IMR-90 (cell line): Measurements from ENCODE around the gene TRIM17. TPM values are rescaled to one million over a fixed set of nuclear protein-coding genes. Genes with fewer than 3 reads are reported as not detected.

Experiments
- ATAC-seq: fragments of 200-7000 bp; cut with Tn5 transposase; 2 replicates; pipeline ENCODE4 v1.9.1; 2020; ENCODE audit warnings: low read depth, mild to moderate bottlenecking, moderate library complexity
- BruUV-seq: library from RNA; stranded (reverse); fragments of 400-500 nt; replicated peaks from 2 replicates; lab custom pipeline; 2021; lab: Mats Ljungman, UMichigan
- CTCF ChIA-PET: fragments of 300-600 bp; formaldehyde crosslinking; extraction: SDS; loops from one replicate; lab custom pipeline; 2021; ENCODE audit warnings: antibody characterized with exemption; lab: Yijun Ruan, JAX
- POLR2A ChIA-PET: fragments of 300-600 bp; sonication (Branson Sonifier 250); formaldehyde crosslinking; loops from one replicate; lab custom pipeline; 2022; ENCODE audit warnings: antibody characterized with exemption; ENCODE audit not compliant: unreplicated experiment; lab: Charles Lee
- DNase-seq: peaks from one replicate; pipeline ENCODE4 v3.0.0; 2013
- H2AFZ ChIP-seq: replicated peaks from 2 replicates; pipeline ENCODE3; 2013; ENCODE audit warnings: low read length, mild to moderate bottlenecking; ENCODE audit not compliant: poor library complexity
- H2AK5ac ChIP-seq: 2 replicates; pipeline ENCODE4 v1.6.1; 2013; ENCODE audit warnings: low read depth, low read length, inconsistent platforms
- H2AK9ac ChIP-seq: replicated peaks from 2 replicates; pipeline ENCODE3; 2013; ENCODE audit warnings: mild to moderate bottlenecking, low read depth, low read length, moderate library complexity; ENCODE audit not compliant: poor library complexity
- H2BK120ac ChIP-seq: 2 replicates; pipeline ENCODE4 v1.6.1; 2013; ENCODE audit warnings: low read depth, low read length, inconsistent platforms
- H2BK15ac ChIP-seq: 3 replicates; pipeline ENCODE4 v1.6.1; 2013; ENCODE audit warnings: low read depth, low read length, inconsistent platforms
- H2BK20ac ChIP-seq: 2 replicates; pipeline ENCODE4 v1.6.1; 2013; ENCODE audit warnings: low read depth, mild to moderate bottlenecking, inconsistent platforms, low read length, moderate library complexity
- H2BK5ac ChIP-seq: 2 replicates; pipeline ENCODE4 v1.6.1; 2013; ENCODE audit warnings: mild to moderate bottlenecking, low read depth, low read length, inconsistent platforms; ENCODE audit not compliant: poor library complexity, severe bottlenecking
- H3K14ac ChIP-seq: replicated peaks from 2 replicates; pipeline ENCODE4 v1.6.1; 2013; ENCODE audit warnings: low read depth, low read length, inconsistent platforms
- H3K18ac ChIP-seq: 2 replicates; pipeline ENCODE4 v1.6.1; 2013; ENCODE audit warnings: low read depth, low read length, control low read depth
- H3K23ac ChIP-seq: 2 replicates; pipeline ENCODE4 v1.6.1; 2013; ENCODE audit warnings: low read depth, low read length, inconsistent platforms
- H3K27ac ChIP-seq: 2 replicates; pipeline ENCODE4 v1.5.1; 2013; ENCODE audit warnings: mild to moderate bottlenecking, control low read depth, low read length; ENCODE audit not compliant: insufficient read depth
- H3K27me3 ChIP-seq: 2 replicates; pipeline ENCODE4 v1.6.1; 2013; ENCODE audit warnings: low read length; ENCODE audit not compliant: control insufficient read depth, insufficient read depth
- H3K36me3 ChIP-seq: 2 replicates; pipeline ENCODE4 v1.6.1; 2013; ENCODE audit warnings: low read length, mixed read lengths; ENCODE audit not compliant: control insufficient read depth, insufficient read depth
- H3K4ac ChIP-seq: 2 replicates; pipeline ENCODE4 v1.6.1; 2013; ENCODE audit warnings: low read depth, low read length, inconsistent platforms
- H3K4me1 ChIP-seq: 2 replicates; pipeline ENCODE4 v1.6.1; 2013; ENCODE audit warnings: low read length, mixed read lengths; ENCODE audit not compliant: control insufficient read depth, insufficient read depth
- H3K4me2 ChIP-seq: 2 replicates; pipeline ENCODE4 v1.6.1; 2013; ENCODE audit warnings: low read depth, mild to moderate bottlenecking, control low read depth, low read length, moderate library complexity
- H3K4me3 ChIP-seq: 2 replicates; pipeline ENCODE4 v1.5.1; 2013; ENCODE audit warnings: low read depth, mild to moderate bottlenecking, control low read depth, low read length, moderate library complexity; ENCODE audit not compliant: insufficient read depth
- H3K56ac ChIP-seq: 2 replicates; pipeline ENCODE4 v1.6.1; 2013; ENCODE audit warnings: low read length, inconsistent platforms; ENCODE audit not compliant: insufficient read depth; ENCODE audit errors: extremely low read depth
- H3K79me1 ChIP-seq, 2 experiments: 2 replicates each; pipeline ENCODE4 v1.6.1; 2013; ENCODE audit warnings: low read length in 2 of 2, inconsistent platforms in 1 of 2, low read depth in 1 of 2
- H3K9ac ChIP-seq: 2 replicates; pipeline ENCODE4 v1.6.1; 2013; ENCODE audit warnings: low read depth, low read length, control low read depth
- H3K9me1 ChIP-seq: 2 replicates; pipeline ENCODE4 v1.6.1; 2013; ENCODE audit warnings: low read length, inconsistent platforms; ENCODE audit not compliant: insufficient read depth
- H3K9me3 ChIP-seq: 2 replicates; pipeline ENCODE4 v1.6.1; 2013; ENCODE audit warnings: low read length; ENCODE audit not compliant: control insufficient read depth, insufficient read depth
- H4K20me1 ChIP-seq: 2 replicates; pipeline ENCODE4 v1.6.1; 2013; ENCODE audit warnings: low read length, inconsistent platforms; ENCODE audit not compliant: insufficient read depth
- H4K5ac ChIP-seq: 2 replicates; pipeline ENCODE4 v1.6.1; 2013; ENCODE audit warnings: mild to moderate bottlenecking, low read depth, low read length, control low read depth
- H4K8ac ChIP-seq, 2 experiments: 2 replicates each; pipeline ENCODE4 v1.6.1; 2013; ENCODE audit warnings: low read depth in 2 of 2, low read length in 2 of 2, control low read depth in 1 of 2, inconsistent platforms in 1 of 2
- H4K91ac ChIP-seq: 2 replicates; pipeline ENCODE4 v1.6.1; 2013; ENCODE audit warnings: low read depth, low read length, inconsistent platforms; ENCODE audit not compliant: insufficient read depth
- BHLHE40 ChIP-seq: fragments of 150-350 bp; IDR thresholded peaks from 2 replicates; pipeline ENCODE4 v1.6.1; 2016; ENCODE audit warnings: mild to moderate bottlenecking, low read depth, low read length
- CEBPB ChIP-seq: IDR thresholded peaks from 2 replicates; pipeline ENCODE4 v1.6.1; 2012; ENCODE audit warnings: low read depth, low read length, improper control_type of control experiment
- CHD1 ChIP-seq: IDR thresholded peaks from 2 replicates; pipeline ENCODE4 v1.6.1; 2012; ENCODE audit warnings: low read depth, low read length, improper control_type of control experiment
- CTCF ChIP-seq: conservative IDR thresholded peaks from 2 replicates; pipeline ENCODE4 v1.5.1; 2012; ENCODE audit warnings: mild to moderate bottlenecking, low read depth, low read length, improper control_type of control experiment
- FOS ChIP-seq: fragments of 150-350 bp; IDR thresholded peaks from 2 replicates; pipeline ENCODE4 v1.6.1; 2016; ENCODE audit warnings: low read depth, low read length
- MAFK ChIP-seq: IDR thresholded peaks from 2 replicates; pipeline ENCODE4 v1.6.1; 2012; ENCODE audit warnings: low read depth, low read length, improper control_type of control experiment
- MXI1 ChIP-seq: IDR thresholded peaks from 2 replicates; pipeline ENCODE4 v1.6.1; 2012; ENCODE audit warnings: low read depth, mild to moderate bottlenecking, low read length, moderate library complexity, borderline replicate concordance
- NFE2L2 ChIP-seq: fragments of 150-350 bp; IDR thresholded peaks from 2 replicates; pipeline ENCODE4 v1.6.1; 2016; ENCODE audit warnings: low read depth, mild to moderate bottlenecking, low read length
- POLR2A ChIP-seq: IDR thresholded peaks from 2 replicates; pipeline ENCODE4 v1.6.1; 2012; ENCODE audit warnings: mild to moderate bottlenecking, low read depth, low read length
- RAD21 ChIP-seq: IDR thresholded peaks from 2 replicates; pipeline ENCODE4 v1.6.1; 2012; ENCODE audit warnings: low read length, improper control_type of control experiment
- RCOR1 ChIP-seq: IDR thresholded peaks from 2 replicates; pipeline ENCODE4 v1.6.1; 2012; ENCODE audit warnings: mild to moderate bottlenecking, low read length, improper control_type of control experiment; ENCODE audit not compliant: insufficient replicate concordance
- RFX5 ChIP-seq: IDR thresholded peaks from 2 replicates; pipeline ENCODE4 v1.8.0; 2012; ENCODE audit warnings: low read depth, mild to moderate bottlenecking, low read length, moderate library complexity
- SMC3 ChIP-seq: fragments of 150-350 bp; IDR thresholded peaks from 2 replicates; pipeline ENCODE4 v1.6.1; 2016; ENCODE audit warnings: low read depth, mild to moderate bottlenecking, antibody characterized with exemption, low read length, moderate library complexity
- WGBS, 2 experiments: methylation state at CpG; one replicate each; pipeline versions ENCODE4 v1.1.5 to v1.1.7; 2013; ENCODE audit warnings: missing lambda C conversion rate in 2 of 2; ENCODE audit not compliant: insufficient read length in 1 of 2; ENCODE audit errors: extremely low coverage in 2 of 2; 5-methylcytosine and 5-hydroxymethylcytosine counted together
- dilution Hi-C: fragments of 300-500 bp; cut with HindIII; formaldehyde crosslinking; loops from one replicate; pipeline ENCODE4 v1.14.3; 2018; ENCODE audit warnings: low sequenced_read_pairs; ENCODE audit not compliant: unreplicated experiment
- in situ Hi-C: fragments of 300-500 bp; cut with MboI; formaldehyde crosslinking; loops from 3 replicates; pipeline ENCODE4 v1.14.3; 2019; ENCODE audit warnings: low sequenced_read_pairs, inconsistent platforms, mixed read lengths
- intact Hi-C: fragments of 100-400 bp; cut with micrococcal nuclease; formaldehyde crosslinking; loops from 2 replicates; pipeline ENCODE4 v1.10.0; 2022
- polyA plus RNA-seq, 3 experiments: library from polyadenylated mRNA; depleted of rRNA; stranded (reverse); fragments of >200 nt; gene quantifications; 2 replicates each; pipeline ENCODE4 v1.2.3, GENCODE V29; 2012; ENCODE audit warnings: low replicate concordance in 1 of 3
- total RNA-seq: library from RNA; depleted of rRNA; stranded (reverse); fragments of >200 nt; gene quantifications from 2 replicates; pipeline ENCODE4 v1.2.3, GENCODE V29; 2012
- TF ChIP-seq, protein P1 (sequence below): fragments of 150-350 bp; IDR thresholded peaks from 2 replicates; pipeline ENCODE4 v1.6.1; 2016; ENCODE audit warnings: low read depth, mild to moderate bottlenecking, low read length, moderate library complexity, borderline replicate concordance
- TF ChIP-seq, protein P2 (sequence below): fragments of 150-350 bp; IDR thresholded peaks from 2 replicates; pipeline ENCODE4 v1.6.1; 2017; ENCODE audit warnings: mild to moderate bottlenecking, antibody characterized with exemption, low read length, low read depth

Gene TRIM17
- total and polyA plus RNA-seq, 2 of the 4 experiments (the other 2 are of a cell fraction), result 0.39 TPM; not detected in 1

DNA sequence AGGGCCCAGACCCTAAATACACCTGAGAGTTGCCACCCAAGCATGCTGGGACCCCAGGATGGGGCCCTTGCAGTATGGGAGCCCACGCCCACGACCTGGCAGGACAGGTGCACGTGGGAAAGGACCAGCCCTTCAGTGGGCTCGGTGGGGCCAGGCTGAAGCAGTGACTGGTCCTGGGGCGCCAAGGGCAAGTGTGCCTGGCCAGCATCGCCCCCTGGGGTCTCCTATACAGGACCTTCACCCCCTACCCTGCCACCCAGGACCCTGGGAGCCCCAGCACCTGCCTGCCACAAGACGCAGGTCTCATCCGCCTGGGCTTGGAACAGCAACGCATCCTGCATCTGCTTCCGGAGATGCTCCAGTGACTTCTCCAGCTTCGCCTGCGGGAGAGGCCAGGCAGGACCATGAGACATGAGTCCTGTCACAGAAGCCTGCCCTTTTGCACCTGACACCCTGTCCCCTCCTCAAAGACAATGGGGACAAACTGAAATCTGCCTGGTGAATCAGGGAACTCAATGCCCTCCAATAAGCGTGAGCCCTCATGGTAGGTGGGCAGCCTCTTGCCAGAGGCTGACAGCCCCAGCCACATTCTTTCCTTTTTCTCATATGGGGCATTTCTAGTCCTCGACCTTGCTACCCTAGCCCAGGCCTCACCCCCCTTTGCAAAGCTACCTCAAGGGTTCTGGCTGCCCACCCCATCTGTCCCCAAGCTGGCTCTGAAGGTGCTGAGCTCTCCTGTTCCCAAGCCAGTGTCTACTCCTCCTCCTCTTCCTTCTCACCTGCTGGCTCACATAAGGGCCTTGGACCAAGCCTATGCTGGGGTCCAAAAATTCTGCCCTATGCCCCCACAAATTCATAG is 14.7 kb downstream of the TRIM17 start:
- Histone ChIP-seq H2BK20ac (no peak overlapping the region), H3K27me3 (no peaks in the 10 kb centered on the region), H2AK5ac (no peak overlapping the region), H3K9me3 (no peaks in the 10 kb centered on the region), H3K4me2 (no peak overlapping the region), H3K36me3 (peaks cover 39% of the 10 kb centered on the region), H2AK9ac (no peak overlapping the region), H4K5ac (no peak overlapping the region), H3K4me1 (peaks cover 11% of the 10 kb centered on the region), H2BK120ac (no peak overlapping the region), H3K23ac (no peak overlapping the region), H3K18ac (no peak overlapping the region), H4K91ac (no peak overlapping the region), H3K27ac (no peak overlapping the region), H2BK15ac (no peak overlapping the region), H3K9me1 (peaks cover 2% of the 10 kb centered on the region; the same call in 1 of the 2 replicates), H3K79me1 (peaks cover 15 to 88% of the 10 kb centered on the region in 2 experiments), H2AFZ (no peak overlapping the region), H4K8ac (no peak overlapping the region), H3K4ac (no peak overlapping the region), H3K56ac (no peak overlapping the region), H3K9ac (no peak overlapping the region), H3K14ac (no peak overlapping the region), H2BK5ac (no peak overlapping the region), H4K20me1 (peaks cover 68% of the 10 kb centered on the region), H3K4me3 (no peak overlapping the region)
- in situ Hi-C loops, result no loop called here
- POLR2A ChIA-PET, result no interaction called here
- intact Hi-C loops, result no loop called here
- dilution Hi-C loops, result no loop called here
- DNase-seq (no peak), ATAC-seq (no peak)
- WGBS, 2 experiments, result 96% methylated on average over 4 of the region's 14 CpGs; no CpG with 5 or more reads in 1 of the 2 experiments
- CTCF ChIA-PET, result interaction anchor here (1.0 kb wide), 1 partner anchor 9 kb away, joined by 3 read pairs; no protein-coding TSS in a partner anchor
- BruUV-seq, result no TSS peak
- TF ChIP-seq RAD21 (no peak), CEBPB (no peak), POLR2A (no peak), NFE2L2 (no peak), CHD1 (no peak), BHLHE40 (no peak), CTCF (no peak), FOS (no peak), MXI1 (no peak), SMC3 (no peak), RFX5 (no peak), MAFK (no peak), RCOR1 (no peak)
- TF ChIP-seq, protein P1, sequence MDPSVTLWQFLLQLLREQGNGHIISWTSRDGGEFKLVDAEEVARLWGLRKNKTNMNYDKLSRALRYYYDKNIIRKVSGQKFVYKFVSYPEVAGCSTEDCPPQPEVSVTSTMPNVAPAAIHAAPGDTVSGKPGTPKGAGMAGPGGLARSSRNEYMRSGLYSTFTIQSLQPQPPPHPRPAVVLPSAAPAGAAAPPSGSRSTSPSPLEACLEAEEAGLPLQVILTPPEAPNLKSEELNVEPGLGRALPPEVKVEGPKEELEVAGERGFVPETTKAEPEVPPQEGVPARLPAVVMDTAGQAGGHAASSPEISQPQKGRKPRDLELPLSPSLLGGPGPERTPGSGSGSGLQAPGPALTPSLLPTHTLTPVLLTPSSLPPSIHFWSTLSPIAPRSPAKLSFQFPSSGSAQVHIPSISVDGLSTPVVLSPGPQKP, result no peak
- TF ChIP-seq, protein P2, sequence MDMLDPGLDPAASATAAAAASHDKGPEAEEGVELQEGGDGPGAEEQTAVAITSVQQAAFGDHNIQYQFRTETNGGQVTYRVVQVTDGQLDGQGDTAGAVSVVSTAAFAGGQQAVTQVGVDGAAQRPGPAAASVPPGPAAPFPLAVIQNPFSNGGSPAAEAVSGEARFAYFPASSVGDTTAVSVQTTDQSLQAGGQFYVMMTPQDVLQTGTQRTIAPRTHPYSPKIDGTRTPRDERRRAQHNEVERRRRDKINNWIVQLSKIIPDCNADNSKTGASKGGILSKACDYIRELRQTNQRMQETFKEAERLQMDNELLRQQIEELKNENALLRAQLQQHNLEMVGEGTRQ, result no peak
